Hematopoietic multipotent progenitor cell treated with erythropoietin and hydrocortisone succinate and interleukin-3 and kit ligand, for 17 days (in vitro differentiated cells): Measurements from ENCODE around the gene C11orf98.
"Not testable (repeated sequence)": the region's sequence is repeated elsewhere in the genome, so short reads cannot be mapped to it uniquely, and the experiment has no call there.

Experiments used
- DNase-seq: peaks from one replicate; pipeline ENCODE4 v3.0.0-alpha.2; 2015; ENCODE audit warnings: low spot score

Gene C11orf98

GRCh38 chr11:62665075-62665598, at the start of gene C11orf98, which contains the start of gene CSKMT:
Gene C11orf98, minus strand, starts transcription at chr11:62665210. Its CDS starts 41 bp downstream, at chr11:62665169.
Gene CSKMT, plus strand, starts transcription at chr11:62665312. Its CDS starts 568 bp downstream, at chr11:62665880.
- peak; percentile 94 for DNase-seq

GRCh38 chr11:62713343-62713742, 48.3 kb upstream of the C11orf98 start:
- no peak for DNase-seq

- no peak for DNase-seq
Observed at GRCh38 chr11:62712861-62713260, 47.9 kb upstream of the C11orf98 start.

GRCh38 chr11:62712276-62712812, 47.3 kb upstream of the C11orf98 start:
- no peak for DNase-seq

- DNase-seq: no peak
Observed at GRCh38 chr11:62710001-62710345, 45.0 kb upstream of the C11orf98 start.

GRCh38 chr11:62709247-62710000, 44.4 kb upstream of the C11orf98 start:
- DNase-seq: peak; percentile 99

GRCh38 chr11:62708793-62709192, 43.8 kb upstream of the C11orf98 start:
- no peak for DNase-seq

GRCh38 chr11:62708392-62708791, 43.4 kb upstream of the C11orf98 start:
- peak; percentile 66 for DNase-seq

GRCh38 chr11:62707277-62707861, 42.4 kb upstream of the C11orf98 start, which contains the start of the genes BSCL2 and GNG3:
Gene BSCL2, minus strand, starts transcription at chr11:62707424. Its CDS starts 229 bp downstream, at chr11:62707195.
Gene GNG3, plus strand, starts transcription at chr11:62707676. Its CDS starts 620 bp downstream, at chr11:62708296.
- no peak for DNase-seq

- DNase-seq: no peak
Observed at GRCh38 chr11:62706850-62707247, 41.8 kb upstream of the C11orf98 start.

GRCh38 chr11:62705880-62706849, 41.2 kb upstream of the C11orf98 start:
- peak; percentile 97 for DNase-seq

GRCh38 chr11:62705413-62705812, 40.4 kb upstream of the C11orf98 start:
- no peak for DNase-seq

- DNase-seq: not testable (repeated sequence)
Observed at GRCh38 chr11:62703921-62704320, 38.9 kb upstream of the C11orf98 start.

- no peak for DNase-seq
Observed at GRCh38 chr11:62702246-62702645, 37.2 kb upstream of the C11orf98 start.

GRCh38 chr11:62694455-62695167, 29.6 kb upstream of the C11orf98 start:
- DNase-seq: peak; percentile 94

- DNase-seq: not testable (repeated sequence)
Observed at GRCh38 chr11:62693624-62694023, 28.6 kb upstream of the C11orf98 start.

- no peak for DNase-seq
Observed at GRCh38 chr11:62689421-62690183, 24.6 kb upstream of the C11orf98 start, which contains the start of gene LRRN4CL. Gene LRRN4CL, minus strand, starts transcription at chr11:62689530. Its CDS starts 1,022 bp downstream, at chr11:62688508.

- DNase-seq: no peak
Observed at GRCh38 chr11:62688491-62688890, 23.5 kb upstream of the C11orf98 start.

GRCh38 chr11:62687508-62688396, 22.7 kb upstream of the C11orf98 start:
- DNase-seq: no peak
